ENCODE results near the gene SNX25. TPM values are rescaled to one million over a fixed set of nuclear protein-coding genes. Genes with fewer than 3 reads are reported as not detected.

The SNX25 gene
- total and polyA plus RNA-seq, 2 of the 13 experiments (the other 11 are each of a cell fraction or from before 2014, with no cell fraction given) = 23.4 to 23.5 TPM

- in situ Hi-C loops (cut with HindIII; ENCODE audit: extremely low pct_ligation_motif_present, low pct_unique_long_range_greater_than_20kb) (no loop called here), intact Hi-C loops (cut with micrococcal nuclease; ENCODE audit: unreplicated experiment) (no loop called here)
- Histone ChIP-seq H3K9me3 (ENCODE audit: low read length) (no peaks in the 10 kb centered on the region), H2AFZ (ENCODE audit: low read length) (no peak overlapping the region), H3K4me1 (ENCODE audit: insufficient read depth, low read length) (no peaks in the 10 kb centered on the region), H3K9ac (ENCODE audit: insufficient read depth, low read depth, low read length) (no peak overlapping the region), H3K4me3 (replicated peaks in 1 of 3; ENCODE audit: insufficient read depth in 1 of 3, low read depth in 2 of 3, low read length in 3 of 3) (no peak overlapping the region), H4K20me1 (ENCODE audit: insufficient read depth, low read length) (no peaks in the 10 kb centered on the region), H3K79me2 (ENCODE audit: insufficient read depth, low read length) (no peaks in the 10 kb centered on the region), H3K36me3 (replicated peaks in 1 of 2; ENCODE audit: control insufficient read depth in 1 of 2, insufficient read depth in 2 of 2, low read length in 2 of 2) (peaks cover 8 to 32% of the 10 kb centered on the region in 2 experiments; a peak in 4 of 5 replicates), H3K27me3 (ENCODE audit: control insufficient read depth in 1 of 2, insufficient read depth in 2 of 2, low read length in 2 of 2) (no peaks in the 10 kb centered on the region), H3K4me2 (ENCODE audit: low read depth, low read length) (no peak overlapping the region), H3K27ac (ENCODE audit: extremely low read length, insufficient read depth, low read length) (no peak overlapping the region)
- ChIA-PET POLR2A (no interaction called here), CTCF (ENCODE audit: low intra/inter-chr PET ratio, low total read pairs) (no interaction called here)
- FAIRE-seq (no peak), DNase-seq (ENCODE audit: low spot score) (no peak), ATAC-seq (no peak)
- TF ChIP-seq ZBTB4 (CRISPR knock-in tag; IDR thresholded peaks at IDR 0.05; ENCODE audit: borderline replicate concordance) = no peak
- TF ChIP-seq ZNF800 (CRISPR knock-in tag; IDR thresholded peaks at IDR 0.05) = no peak
- TF ChIP-seq TEAD3 (CRISPR knock-in tag; optimal IDR thresholded peaks at IDR 0.05; ENCODE audit: borderline replicate concordance) = no peak
- no peak for TF ChIP-seq TSC22D2 (CRISPR knock-in tag; IDR thresholded peaks at IDR 0.05; ENCODE audit: borderline replicate concordance)
- no peak for TF ChIP-seq MATR3 (CRISPR knock-in tag; IDR thresholded peaks at IDR 0.05)
- TF ChIP-seq CHD2 (IDR thresholded peaks at IDR 0.05; ENCODE audit: low read depth, low read length) = no peak
- no peak for TF ChIP-seq ZNF3 (CRISPR knock-in tag; IDR thresholded peaks at IDR 0.05)
- no TSS peak for BruUV-seq (replicated peaks)
- WGBS (ENCODE audit: low lambda C conversion rate) = over 99% methylated on average over 7 of the region's 7 CpGs
Observed at GRCh38 chr4:185305979-185306442, 96.6 kb downstream of the SNX25 start.
